ENCODE data around the gene MSI2.

DNA sequence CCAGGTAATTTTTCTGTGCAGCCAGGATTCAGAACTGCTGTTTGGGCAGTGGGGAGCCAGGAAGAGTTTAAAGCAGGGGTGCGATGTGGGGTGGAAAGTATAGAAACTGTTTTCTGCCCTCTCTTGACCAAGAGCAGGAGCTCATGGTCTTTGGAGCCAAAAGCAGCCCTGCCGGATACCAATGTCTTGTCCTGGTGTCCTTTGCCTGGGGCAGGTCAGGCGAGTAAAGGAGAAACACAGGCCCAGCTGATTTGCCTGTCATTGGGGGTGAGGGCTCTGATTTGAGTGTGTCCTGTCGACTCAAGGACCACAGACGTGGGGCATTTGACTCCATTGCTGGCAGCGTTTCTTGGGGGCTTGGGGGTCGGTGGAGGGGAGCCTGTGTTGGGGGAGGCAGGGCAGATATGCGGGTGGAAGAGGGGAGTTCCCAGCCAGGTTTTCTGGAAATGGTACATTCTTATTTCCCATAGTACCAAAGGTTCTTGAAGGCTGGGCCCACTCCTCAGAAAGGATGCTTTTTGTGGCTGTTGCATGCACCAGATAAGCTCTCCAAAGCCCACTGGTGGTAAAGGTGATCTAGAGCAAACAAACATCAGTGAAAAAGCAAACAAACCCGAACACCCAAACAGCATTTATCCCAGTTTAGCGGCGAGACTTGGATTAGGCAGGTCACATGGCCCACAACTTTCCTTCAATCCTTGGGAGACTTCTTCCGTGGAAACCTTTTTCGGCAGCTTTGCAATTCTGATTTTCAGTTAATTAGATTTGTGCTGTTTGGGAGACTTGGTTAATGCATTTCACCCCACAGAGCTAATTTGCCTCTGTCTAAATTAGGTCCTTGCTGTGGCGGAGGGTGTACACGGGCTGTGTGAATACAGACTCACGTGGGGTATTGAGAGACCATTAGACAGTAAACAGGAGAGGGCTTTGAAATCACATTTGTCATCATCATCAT is 59.0 kb downstream of the MSI2 start:
- TF ChIP-seq YY1 (IDR thresholded peaks at IDR 0.05; ENCODE audit: insufficient read depth, insufficient read length) (no peak), ZNF274 (IDR thresholded peaks at IDR 0.05; ENCODE audit: low read depth, low read length) (no peak), SUZ12 (IDR thresholded peaks at IDR 0.05; ENCODE audit: extremely low read depth, insufficient read depth, insufficient read length) (no peak)
